Renal pelvis (tissue), 4 donors: ENCODE data around the gene DPH6. TPM values are rescaled to one million over a fixed set of nuclear protein-coding genes. Genes with fewer than 3 reads are reported as not detected.

ENCODE experiments used
- DNase-seq: peaks from one replicate; pipeline ENCODE4 v3.0.0-alpha.2; 2013
- polyA plus RNA-seq, 3 donors: library from polyadenylated mRNA; unstranded; fragments of 120-200 nt; gene quantifications; one replicate each; pipeline ENCODE4 v1.2.1, GENCODE V29; 2013; ENCODE audit not compliant: insufficient read length in 3 of 3

DPH6 gene
- polyA plus RNA-seq, 3 donors = 14.3 to 18.4 (median 15.2) TPM

DNA sequence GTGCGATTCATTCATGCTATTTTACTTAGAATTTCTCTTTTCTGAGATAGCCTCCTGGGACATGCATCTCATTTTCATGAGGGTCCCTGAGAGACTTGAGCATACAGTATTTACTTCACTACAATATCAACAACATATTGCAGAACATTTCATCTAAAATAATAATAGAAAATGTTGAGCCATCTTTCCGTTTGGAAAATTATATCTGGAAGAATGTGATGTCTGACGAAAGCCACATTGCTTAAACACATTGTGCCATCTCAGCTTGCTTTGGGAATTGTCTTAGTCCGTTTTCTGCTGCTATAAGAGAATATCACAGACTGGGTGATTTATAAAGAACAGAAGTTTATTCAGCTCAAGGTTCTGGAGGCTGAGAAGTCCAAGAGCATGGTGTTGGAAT is 55.5 kb downstream of the DPH6 start:
- DNase-seq = no peak

DNA sequence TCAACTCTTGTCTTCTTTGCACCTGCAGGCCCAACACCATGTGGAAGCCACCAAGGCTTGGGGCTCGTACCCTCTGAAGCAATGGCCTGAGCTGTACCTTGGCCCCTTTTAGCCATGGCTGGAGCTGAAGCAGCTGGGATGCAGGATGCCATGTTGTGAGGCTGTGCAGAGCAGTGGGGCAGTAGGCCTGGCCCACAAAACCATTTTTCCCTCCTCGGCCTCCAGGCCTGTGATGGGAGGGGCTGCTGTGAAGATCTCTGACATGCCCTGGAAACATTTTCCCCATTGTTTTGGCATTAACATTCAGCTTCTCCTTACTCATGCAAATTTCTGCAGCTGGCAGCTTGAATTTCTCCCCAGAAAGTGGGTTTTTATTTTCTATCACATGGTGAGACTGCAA is 58.5 kb downstream of the DPH6 start:
- DNase-seq = no peak

DNA sequence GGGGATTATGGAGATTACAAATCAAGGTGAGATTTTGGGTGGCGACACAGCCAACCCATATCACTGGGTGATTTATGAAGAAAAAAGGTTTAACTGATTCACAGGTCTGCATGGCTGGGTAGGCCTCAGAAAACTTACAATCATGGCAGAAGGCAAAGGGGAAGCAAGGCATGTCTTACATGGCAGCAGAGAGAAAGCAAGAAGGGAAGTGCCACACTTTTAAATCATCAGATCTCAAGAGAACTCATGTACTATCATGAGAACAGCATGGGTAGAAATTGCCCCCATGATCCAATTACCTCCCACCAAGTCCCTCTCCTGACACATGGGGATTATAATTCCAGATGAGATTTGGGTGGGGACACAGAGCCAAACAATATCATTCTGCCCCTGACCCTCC is 59.7 kb downstream of the DPH6 start:
- DNase-seq = no peak

DNA sequence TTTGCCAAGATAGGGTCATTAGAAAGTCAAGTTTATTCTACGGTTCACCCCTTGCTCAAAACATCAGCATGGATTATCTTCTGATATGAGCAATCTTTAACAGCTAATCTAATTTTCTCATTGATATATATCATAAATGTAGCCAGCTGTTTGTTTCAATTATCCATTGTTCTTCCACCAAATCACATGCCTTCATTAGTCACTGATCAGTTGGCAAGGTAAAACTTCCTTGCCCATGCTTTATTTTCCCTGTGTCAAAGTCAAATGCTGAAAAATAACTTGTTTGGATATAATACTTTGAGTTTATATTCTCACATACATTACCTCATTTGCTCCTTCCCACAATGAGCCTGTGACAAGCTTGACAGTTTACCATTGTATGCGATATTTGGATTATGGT is 60.6 kb downstream of the DPH6 start:
- DNase-seq = no peak

DNA sequence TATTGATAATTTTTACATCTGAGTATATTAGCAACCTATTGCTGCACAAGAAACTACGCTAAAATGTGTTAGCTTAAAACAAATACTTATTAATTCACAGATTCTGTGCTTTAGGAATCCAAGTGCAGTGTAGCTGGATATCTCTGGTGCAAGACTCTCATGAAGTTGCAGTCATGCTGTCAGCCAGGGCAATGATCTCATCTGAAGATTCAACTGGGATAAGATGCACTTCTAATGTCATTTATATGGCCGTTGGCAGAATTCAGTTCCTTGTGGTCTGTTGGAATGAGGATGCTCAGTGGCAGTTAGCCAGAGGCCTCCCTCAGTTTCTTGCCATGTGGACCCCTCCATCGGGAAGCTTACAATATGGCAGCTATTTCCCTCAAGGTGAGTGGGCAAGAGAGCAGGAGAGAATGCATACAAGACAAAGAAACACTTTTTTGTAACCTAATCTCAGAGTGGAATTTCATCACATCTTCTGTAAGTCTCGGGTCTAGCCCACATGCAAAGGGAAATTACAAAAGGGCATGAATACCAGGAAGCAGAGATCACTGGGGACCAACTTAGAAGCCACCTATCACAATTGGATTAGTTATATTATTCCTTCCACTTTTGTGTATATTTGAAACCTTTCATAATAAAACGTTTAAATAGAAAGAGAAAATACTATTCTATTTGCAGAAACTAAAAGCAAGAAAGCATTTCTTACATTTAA is 61.6 kb downstream of the DPH6 start:
- DNase-seq = no peak

DNA sequence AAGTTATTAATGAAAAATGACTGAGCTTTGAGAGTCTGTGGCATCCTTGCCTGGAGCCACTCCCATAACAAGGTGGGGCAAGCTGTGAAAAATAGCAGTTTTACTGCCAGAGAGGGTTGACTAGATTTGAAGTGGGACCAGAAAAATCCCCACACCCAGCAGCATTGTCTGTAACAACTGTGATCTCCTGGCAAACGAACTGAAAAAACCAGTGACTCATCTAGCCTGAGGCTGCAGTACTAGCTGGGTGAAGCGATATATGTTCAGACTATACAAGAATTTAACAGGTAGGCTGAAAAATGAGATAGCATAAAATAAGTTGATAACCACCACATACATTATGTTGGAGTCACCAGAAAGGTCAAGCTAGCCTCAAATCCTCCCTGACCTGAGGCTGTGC is 64.0 kb downstream of the DPH6 start:
- DNase-seq = no peak

DNA sequence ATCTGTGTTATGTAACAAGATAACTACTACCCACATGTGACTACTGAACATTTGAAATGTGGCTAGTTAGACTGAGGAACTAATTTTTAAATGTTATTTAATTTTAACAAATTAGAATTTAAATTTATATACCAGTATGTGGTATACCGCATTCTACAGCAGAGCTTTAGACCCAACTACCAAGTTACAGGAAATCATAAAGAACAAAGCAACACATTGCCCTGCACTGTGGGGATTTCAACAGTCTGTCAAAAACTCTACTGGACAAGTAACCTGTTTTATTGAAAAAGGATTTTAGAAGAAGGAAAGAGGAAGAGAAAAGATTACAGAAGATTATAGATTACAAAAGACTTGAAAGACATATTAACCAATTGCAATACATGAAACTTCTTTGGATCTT is 64.9 kb downstream of the DPH6 start:
- DNase-seq = no peak

DNA sequence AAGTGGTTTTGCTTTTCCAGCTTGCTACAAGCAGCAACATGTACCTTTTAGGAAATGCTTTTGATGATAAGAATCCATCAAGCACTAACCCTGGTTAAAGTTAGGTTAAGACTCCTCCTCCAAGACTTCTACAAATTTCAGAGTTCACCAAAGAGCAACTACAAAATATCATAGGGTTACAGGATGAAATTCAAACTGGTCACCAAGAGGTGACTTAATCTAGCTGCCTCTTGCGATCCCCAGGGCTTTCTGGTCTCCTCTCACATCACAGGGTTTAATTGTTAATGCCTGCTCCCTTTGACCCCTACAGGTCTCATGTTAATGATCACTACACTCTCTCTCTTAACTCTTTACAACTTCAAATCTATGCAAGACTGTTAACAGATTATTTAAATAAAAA is 66.5 kb downstream of the DPH6 start:
- no peak for DNase-seq

DNA sequence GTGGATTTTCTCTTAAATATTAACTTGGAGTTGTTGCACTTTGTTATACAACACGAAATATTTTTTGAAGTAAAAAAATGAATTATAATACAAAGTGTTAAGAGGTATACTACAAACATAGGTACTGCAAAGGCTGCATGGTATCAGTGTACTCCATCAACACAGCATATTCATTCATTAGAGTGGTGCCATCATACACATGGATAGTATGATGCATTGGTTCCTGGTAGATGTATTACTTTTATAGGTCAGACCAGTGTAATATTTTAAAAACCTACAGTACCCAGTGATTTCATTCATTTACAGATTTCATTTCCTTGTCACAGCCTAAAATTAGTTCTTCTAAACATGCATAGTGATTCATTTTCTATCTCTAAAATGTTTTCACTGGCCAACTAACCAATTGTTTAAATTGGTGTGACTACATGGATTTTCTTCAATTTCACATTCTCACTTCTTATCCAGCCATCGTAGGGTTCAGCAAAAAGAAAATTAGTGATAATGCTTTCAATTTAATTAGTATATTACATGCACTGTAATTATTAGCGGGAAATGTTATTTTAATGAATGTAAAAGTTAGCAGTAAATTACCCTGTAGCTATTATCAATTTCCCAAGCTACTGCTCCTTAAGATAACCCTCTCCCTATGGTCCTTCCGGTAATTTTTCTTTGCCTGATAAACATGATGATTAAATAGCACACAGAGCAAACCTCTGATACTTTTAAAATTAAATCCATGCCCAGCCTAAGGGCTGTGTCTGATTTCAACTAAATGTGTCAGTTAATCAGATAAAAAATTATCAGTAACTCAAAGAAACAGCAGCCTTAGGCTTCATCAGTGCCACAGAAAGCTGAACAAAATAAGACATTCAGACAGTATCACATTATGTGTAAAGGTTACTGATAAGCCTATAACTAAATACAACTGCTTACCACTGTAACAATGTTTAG is 68.4 kb downstream of the DPH6 start:
- no peak for DNase-seq

DNA sequence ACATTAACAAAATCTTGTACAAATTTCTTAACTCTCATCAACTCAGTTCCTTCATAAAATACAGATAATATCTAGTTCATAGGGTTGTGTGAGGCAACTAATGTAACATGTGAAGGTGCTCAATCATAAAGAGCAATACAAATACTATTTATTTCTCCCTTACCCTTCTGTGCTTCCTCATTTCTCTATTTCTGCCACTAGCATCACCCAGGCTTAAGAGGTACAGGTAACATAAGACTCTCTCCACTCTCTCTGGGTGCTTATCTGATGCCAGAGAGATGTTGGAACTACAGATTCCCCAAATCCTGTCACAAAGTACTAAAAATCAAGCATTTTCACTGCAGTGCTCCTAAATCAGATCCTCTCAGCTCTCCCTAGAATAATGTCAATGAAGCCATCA is 74.9 kb downstream of the DPH6 start:
- no peak for DNase-seq

DNA sequence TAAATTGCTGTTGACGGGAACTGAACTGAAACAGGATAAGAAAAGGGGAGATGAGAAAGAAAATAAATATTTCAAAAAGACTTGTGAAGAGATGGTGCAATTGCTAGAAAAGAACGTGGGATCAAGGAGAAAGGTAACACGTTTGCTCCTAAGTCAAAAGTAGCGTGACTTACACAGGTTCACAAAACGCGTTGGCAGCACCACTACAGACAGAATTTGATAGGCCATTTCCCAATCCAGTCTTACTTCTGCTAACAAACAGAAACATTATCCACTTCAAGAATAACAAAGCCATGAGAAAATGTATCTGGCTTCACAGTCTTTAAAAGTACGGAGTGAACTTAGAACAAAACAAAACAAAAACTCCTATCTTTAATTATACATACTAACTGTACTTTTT is 75.5 kb downstream of the DPH6 start:
- no peak for DNase-seq

DNA sequence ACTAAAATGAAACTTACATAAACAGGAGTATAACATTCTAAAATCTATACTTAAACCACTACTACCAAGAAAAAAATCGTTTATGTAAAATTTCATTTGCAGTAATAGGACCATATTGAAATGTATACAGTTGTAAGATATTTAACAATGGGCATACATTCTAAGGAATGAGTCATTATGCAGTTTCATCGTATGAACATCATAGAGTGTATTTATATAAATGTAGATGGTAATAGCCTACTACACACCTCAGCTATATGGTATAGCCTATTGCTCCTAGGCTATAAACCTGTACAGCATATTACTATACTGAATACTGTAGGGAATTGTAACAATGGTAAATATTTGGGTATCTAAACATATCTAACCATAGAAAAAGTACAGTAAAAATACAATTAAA is 79.5 kb downstream of the DPH6 start:
- DNase-seq = no peak

DNA sequence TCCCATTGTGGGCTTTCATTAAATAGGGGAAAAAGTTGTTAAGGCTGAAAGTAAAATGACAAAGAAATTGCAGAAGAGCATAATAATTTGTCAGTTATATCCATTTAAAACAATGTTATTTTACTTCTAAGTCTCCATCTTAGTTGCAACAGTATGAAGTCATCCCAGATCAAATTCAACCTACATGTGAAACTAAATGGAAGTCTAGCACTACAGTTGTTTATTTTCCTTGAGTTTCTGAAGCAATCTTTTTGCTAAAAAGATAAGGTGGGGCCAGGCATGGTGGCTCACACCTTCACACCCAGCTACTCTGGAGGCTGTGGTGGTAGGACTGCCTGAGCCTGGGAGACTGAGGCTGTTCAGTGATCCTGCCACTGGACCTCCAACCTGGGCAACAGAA is 80.2 kb downstream of the DPH6 start:
- no peak for DNase-seq

DNA sequence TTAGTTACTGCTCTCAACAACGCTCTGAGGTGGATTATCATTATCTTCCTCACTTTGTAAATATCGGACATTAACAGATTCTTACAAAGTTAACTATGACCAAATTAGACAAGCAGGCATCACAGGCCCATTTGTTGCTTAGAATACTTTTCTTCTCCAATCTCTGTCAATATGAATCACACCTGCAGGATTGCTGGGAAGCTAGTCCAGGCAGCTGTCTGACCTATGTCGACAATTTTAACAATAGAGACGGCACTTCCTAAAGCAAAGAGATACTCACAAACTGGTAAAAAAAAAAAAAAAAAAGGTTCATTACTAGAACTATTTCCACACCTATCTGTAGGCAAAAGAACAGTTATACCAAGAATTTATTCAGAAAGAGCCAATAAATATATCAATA is 85.3 kb downstream of the DPH6 start:
- DNase-seq = no peak

DNA sequence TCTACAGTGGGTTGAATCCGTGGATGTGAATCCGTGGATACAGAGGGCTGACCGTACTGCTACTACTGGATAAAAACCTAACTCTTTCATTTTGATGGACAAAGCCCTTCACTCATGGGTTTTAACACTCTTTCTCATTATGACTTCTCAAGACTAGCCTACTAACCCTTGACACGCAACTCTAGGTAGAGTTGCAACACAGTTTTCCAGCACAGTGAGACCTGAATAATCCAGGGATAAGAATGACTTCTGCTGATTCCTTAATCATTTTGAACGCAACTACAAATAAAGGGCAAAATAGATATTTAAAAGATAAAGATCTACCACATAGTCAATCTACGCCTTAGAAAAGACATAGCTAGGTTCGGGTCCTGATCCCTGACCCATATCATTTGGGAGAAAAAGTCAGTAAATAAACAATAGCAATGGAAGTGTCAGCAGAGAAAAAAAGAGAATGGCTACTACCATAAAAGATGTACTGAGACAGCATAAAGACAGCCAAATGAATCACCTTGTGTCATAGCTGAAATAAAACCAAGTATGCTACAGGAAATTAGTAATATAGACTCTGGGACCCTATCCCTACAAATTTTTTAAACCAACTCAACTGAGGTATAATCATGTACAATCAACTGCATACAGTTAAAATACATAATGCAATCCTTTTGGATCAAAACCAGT is 87.6 kb downstream of the DPH6 start:
- no peak for DNase-seq

DNA sequence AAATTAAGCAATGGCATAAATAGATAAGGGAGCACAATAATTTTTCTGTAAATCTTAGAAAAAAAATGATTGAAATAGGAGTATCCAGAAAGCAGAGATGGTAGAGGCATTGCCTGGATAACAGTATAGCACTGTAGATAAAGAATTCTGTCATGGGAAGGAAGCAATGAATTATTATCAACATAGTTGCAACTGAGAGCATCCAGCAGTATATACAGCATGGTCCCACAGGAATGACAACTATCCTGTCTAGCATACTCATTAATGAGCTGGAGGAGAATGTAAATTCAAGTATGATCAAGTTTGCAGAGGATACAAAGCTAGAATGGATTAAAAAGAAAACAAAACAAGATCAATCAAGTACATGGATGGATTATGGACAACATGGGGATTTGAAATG is 90.8 kb downstream of the DPH6 start:
- DNase-seq = no peak

DNA sequence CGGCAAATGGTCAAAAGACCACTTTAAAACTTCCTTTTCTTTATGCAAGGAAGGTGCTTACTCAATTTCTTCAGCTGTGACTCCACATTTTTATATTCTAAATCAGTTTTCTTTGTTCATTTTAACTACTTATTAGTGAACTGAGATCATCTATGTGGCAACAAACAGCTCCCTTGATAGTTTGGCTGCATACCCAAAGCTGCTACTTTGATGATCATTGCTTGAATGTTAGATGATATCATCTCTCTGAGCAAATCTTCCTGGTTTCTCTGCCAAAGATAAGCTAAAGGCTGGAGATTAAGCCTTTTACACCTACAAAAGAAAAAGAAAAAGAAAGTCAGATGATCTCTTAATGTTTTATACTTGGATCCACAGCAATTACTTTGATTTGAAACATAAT is 95.5 kb downstream of the DPH6 start:
- no peak for DNase-seq

DNA sequence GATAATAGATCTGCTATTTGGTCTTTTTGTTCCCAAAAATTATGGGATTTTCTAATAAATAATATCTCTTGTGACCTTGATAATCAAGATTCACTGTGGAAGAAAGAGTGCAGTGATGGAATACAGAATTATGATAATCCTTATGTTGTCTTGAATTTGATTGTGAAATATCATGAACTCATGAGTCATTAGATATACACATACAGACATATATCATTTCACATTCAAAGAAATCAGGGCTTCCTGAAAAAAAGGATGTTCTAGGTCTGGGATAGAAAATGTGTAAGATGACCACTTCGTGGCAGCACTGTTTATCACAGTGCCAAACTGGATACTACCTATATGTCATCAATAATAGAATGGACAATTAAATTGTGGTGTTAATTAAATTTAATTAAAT is 97.7 kb downstream of the DPH6 start:
- no peak for DNase-seq

DNA sequence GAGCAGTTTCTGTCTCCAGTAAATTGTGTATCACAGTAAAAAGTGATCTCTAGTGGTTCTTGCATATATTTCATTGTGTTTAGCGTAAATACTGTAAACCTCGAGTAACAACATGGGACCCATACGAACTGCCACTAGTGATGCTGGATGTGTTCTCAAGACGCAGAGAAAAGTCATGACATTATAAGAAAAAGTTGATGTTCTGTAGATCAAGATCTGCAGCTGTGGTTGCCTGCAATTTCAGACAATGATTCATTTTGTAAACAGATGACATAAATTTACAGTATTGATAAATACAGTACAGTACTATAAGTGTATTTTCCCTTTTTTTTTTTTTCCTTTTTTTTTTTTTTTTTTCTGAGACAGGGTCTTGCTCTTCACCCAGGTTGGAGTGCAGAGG is 100.1 kb downstream of the DPH6 start:
- DNase-seq = no peak

DNA sequence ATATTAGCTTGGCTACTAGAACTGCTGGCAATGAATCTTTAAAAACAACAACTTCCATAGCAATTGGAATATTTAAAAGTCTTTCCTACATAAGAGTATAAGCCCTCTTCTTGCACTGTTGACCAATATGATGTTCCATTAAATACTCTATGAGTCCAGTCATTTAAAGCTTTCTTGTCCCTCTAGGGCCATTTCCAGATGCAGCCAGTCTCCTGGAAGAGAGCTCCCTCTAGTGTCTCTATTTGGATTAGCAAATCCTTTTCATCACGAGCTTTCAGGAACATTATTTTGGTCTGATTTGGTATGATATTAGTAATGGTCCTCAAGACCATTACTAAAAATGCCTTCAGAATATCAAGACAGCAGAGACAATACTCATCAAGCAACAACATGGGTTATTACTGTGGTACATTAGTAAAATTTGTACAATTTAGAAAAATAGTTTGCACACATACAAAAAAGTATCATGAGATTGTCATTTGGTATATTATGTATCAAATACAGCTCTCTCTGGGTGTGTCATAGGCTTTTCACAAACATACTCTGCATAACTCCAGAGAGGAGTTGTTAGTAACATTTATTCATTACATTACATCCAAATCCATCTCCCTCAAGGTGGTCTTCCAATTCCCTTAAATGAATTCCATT is 101.3 kb downstream of the DPH6 start:
- no peak for DNase-seq

DNA sequence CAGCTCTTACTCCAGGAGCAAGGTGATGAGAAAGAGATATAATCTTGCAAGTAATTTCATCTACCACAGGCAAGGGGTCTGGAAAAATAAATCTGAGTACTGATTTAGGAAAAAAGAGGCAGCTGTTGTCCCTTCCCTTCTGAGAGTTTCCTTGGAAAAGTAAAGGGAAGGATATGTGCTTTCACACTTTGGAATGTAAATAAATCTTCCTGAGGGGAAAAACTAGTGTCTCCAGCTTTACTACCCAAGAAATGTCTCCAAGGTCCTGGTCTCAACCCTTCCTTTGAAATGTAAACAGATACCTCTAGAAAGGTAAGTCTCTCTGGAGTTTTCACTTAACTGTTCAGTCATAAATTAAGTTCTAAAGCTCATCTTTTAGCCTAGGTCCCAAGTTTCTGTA is 102.6 kb downstream of the DPH6 start:
- DNase-seq = no peak

DNA sequence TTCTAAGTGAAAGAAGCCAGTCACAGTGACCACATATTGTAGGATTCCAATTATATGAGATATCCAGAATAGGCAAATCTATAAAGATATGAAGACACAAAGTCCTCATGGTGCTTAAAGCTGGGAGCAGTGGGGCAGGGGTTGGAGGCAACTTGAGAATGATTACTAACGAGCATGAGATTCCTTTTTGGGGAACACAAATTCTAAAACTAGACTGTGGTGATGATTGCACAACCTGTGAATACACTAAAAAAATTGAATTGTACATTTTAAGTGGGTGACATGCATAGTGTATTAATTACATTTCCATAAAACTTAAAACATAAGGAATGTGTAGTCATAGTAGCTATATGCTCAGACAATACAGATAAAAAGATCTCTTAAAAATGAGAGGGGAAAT is 103.2 kb downstream of the DPH6 start:
- DNase-seq = no peak
